HL-60/S4 (cell line): Measurements from ENCODE around the gene PALD1.
"Not testable (repeated sequence)": the region's sequence is repeated elsewhere in the genome, so short reads cannot be mapped to it uniquely, and the experiment has no call there.

Source experiments
- in situ Hi-C: fragments of 300-500 bp; cut with MboI; formaldehyde crosslinking; loops from 2 replicates; pipeline ENCODE4 v1.14.3; 2022; ENCODE audit warnings: low sequenced_read_pairs

The PALD1 gene

DNA sequence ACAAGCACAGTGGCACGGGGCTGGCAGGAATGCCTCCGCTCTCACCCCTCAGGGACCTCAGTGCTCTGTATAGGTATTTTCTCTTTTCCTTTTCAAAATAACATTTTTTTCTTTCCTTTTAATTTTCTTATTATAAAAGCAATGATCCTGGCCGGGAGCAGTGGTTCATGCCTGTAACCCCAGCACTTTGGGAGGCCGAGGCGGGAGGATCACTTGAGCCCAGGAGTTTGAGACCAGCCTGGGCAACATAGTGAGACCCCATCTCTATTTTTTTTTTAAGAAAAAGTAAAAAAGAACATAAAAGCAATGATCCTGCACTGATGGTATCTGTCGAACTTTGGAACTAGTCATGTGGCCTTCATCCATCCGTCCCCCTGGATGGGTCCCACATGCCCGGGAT, 120.8 kb downstream of the PALD1 start:
- in situ Hi-C loops = no loop called here

DNA sequence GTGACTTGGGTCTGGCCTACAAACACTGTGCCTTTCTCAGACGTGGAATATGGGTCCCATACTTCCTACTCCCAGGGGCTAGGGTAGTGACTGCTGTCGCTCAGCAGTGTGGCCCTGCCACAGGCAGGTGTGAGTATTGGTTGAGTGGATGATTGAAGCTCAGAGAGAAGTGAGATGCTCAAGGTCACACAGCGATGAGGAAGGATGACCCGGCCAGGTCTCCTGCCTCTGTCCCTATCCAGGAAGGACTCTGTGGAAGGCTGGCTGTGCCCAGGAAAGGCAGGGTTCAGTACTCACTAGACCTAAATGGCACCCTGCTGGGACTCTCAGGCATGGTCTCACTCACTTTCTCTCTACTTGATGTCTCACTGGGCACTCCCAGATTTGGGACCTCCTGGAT, 121.2 kb downstream of the PALD1 start:
- in situ Hi-C loops = no loop called here

DNA sequence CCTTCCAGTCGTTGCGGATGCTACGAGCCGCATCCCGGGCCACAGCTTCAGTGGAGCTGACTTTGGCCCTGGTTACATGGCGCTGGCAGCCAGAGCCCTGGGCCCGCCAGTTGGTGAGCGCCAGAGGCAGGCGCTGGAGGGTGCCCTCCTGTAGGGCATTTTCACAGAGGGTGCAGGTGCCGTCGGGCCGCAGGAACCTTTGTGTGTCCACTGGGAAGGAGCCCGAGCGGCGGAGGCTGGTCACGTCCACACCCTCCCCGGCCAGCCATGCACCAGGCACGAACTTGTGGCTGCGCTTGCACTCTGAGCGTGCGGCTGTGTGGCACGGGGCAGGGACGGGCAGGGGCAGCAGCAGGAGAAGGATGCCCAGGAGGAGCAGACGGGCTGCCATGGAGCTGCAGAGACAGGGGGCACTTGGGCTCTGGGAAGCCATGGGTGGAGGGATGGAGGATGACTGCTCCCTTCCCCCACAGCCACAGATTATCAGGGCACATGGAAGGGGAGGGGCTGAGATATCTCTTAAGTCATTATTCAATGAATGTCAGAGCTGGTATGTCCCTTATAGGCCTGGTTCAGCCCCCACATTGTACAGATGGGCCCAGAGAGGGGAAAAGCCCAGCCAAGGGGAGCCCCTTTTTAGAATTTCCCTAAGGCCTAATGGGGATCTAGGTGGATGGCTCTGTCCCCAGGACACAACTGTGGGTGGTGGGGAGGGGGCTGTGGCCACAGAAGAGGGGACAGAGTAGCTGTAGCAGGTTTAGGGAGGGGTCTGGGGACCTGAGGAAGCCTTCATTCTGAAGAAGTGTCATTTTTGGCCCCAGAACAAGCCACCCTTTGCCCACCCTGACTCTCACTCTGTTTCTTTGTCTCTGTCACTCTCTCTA, 122.2 kb downstream of the PALD1 start:
- in situ Hi-C loops = no loop called here

DNA sequence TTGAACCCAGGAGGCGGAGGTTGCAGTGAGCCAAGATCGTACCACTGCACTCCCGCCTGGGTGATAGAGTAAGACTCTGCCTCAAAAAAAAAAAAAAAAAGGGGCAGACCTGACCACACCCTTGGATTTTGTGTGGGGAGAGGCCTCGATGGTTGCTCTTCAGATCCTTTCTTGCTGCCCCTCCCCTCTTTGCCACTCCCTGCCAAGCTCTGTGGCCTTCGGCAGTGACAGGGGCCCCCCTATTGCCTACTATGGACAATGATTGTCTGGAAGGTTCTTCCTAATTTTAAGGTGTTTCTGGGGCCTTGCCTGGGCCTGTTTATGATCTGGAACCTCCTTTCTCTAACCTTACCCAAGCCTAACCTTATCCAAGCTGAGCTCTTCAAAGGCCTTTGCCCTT, 123.2 kb downstream of the PALD1 start:
- in situ Hi-C loops = no loop called here

DNA sequence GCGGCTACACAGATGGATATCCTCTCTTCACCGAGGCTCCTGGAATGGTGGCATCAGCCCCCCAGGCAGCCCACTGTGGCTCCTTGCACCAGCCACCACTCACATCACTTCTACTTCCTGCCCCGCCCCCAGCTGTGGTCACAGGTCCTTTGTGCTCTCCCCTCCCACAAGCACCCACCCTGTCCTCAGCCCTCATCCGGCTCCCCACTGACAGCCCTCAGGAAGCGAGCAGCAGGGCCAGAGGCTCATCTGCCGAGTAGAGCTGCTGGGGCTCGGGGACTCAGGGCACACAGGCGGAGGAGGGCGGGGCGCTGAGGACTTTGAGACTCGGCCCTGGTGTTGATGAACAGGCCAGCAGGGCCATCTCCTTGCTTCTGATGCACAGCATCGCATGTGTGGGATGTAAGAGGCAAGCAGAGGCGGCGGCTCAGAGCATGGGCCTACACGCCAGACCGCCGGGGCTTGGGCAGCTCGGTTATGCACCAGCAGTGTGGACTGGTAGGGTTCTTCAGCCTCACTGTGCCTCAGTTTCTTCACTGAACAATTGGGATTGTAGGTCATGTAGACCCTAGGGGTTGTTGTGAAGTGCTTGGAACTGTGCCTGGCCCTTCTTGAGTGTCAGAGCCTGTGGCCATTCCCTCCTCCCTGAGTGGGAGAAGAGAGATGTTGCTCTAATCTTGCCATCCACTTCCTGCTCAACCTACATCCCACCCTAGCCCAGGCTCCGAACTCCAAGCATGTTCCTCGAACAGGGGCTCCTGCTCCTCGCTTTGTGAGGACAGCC, 124.3 kb downstream of the PALD1 start, which contains the start of gene PRF1:
Gene PRF1 (minus strand): TSS at position 77 of the 784 bp plus-strand sequence. CDS start 1,839 bp downstream, outside the sequence.
- in situ Hi-C loops = no loop called here

DNA sequence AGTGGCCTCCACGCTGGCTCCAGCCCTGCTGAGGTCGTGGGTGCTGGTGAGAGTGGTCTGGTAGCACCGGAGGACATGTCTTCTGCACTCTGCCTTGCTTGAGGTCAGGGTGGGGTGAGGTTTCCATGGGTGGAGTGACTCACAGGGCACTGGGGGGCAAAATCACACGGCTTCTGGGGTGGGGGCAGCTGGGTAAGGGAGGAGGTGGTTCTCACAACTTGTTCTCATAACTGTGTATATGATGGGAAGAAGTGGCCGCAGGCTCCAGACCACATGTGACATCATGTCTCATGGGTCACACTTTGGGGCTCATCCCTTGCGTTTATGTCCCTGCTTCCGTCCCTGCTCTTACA, 124.9 kb downstream of the PALD1 start:
- in situ Hi-C loops = no loop called here

DNA sequence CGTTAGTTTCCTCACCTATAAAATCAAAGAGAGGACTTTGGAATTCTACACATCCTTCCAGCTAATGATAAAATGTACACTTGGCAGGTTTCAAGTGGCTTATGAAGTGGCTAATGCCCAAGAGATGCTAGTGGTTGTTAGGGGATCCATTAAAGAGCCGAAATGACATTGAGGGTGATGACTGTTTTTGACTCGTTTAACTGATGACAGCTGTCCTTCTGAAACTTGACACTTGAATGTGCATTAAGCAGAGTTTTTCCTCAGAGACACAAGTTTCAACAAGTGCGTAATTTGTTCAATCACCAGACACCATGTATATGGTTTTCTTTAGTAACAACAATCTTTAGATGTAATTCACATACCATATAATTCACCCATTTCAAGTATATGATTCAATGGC, 125.5 kb downstream of the PALD1 start:
- in situ Hi-C loops = no loop called here

DNA sequence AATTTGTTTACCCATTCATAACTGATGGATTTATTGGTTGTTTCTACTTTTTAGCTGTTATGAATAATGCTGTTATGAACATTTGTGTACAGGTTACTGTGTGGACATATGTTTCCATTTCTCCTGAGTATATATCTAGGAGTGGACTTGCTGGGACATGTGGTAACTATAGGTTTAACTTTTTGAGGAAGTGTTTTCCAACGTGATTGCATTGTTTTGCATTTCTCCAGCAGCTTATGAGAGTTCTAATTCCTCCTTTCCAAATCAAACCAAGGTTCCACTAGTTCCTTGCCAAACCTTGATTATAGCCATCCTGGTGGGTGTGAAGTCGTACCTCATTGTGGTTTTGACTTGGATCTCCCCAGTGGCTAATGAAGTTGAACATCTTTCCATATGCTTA, 126.6 kb downstream of the PALD1 start:
- in situ Hi-C loops = no loop called here

DNA sequence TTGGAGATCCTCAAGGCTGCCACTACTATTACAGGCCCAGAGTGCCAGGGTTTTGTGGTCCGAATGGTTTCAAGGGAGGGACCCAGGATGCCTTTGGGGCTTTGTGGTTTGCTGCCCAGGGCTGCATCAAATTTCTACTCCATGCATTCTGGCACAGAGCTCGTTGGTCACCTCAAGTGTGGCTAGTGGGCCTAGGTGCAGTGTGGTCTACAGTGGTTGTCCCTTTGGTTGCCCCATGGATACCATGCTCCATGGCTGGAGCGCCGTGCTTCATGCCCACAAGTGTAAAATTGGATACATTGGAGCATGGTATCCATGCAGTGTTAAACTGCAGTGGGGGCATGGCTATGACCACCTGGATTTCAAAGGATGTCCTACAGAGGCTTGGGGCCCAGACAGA, 129.4 kb downstream of the PALD1 start:
- in situ Hi-C loops = no loop called here

DNA sequence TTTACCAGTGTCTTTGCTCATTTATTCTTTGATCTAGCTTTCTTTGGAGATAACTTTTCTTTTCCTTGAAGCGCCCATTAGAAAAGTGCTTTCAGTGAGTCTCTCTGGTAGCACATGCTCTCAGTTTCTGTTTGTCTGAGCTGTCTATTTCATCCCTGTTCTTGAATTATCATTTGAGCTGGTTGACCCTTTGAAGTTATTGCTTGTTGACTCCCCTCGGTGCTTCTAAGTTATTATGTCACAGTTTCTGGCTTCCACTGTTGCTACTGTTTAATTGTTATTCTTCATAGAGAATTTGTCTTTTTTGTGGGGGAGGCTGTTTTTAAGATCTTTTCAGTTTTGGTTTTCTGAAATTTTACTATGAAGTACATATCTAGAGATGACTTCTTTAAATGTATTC, 135.4 kb downstream of the PALD1 start:
- in situ Hi-C loops = no loop called here

DNA sequence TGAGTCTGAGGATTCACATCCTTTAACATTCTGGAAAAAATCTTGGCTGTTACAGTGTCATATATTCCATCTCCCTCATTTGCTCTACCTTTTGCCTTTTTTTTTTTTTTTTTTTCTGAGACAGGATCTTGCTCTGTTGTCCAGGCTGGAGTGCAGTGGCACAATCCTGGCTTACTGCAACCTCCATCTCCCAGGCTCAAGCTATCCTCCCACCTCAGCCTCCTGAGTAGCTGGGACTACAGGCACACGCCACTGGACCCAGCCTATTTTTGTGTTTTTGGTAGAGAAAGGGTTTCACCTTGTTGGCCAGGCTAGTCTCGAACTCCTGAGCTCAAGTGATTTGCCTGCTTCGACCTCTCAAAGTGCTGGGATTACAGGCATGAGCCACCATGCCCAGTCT, 135.8 kb downstream of the PALD1 start:
- in situ Hi-C loops = not testable (repeated sequence)

DNA sequence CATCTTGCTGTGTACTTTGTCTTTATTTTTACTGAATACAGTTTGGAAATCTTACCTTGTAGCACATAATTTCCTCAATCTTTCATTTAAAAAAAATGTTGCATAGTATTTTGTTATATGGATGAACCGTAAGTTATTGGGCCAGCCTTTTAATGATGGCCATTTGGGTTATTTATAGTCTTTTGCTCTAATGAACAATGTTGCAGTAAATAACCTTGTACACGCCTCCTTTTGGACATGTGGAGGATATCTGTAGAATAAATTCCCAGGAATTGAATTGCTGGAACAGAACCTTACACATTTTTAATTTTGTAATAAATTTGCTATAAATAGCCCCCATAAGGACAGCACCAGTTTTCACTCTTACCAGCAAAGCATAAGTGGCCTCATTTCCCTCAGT, 136.6 kb downstream of the PALD1 start:
- in situ Hi-C loops = no loop called here

DNA sequence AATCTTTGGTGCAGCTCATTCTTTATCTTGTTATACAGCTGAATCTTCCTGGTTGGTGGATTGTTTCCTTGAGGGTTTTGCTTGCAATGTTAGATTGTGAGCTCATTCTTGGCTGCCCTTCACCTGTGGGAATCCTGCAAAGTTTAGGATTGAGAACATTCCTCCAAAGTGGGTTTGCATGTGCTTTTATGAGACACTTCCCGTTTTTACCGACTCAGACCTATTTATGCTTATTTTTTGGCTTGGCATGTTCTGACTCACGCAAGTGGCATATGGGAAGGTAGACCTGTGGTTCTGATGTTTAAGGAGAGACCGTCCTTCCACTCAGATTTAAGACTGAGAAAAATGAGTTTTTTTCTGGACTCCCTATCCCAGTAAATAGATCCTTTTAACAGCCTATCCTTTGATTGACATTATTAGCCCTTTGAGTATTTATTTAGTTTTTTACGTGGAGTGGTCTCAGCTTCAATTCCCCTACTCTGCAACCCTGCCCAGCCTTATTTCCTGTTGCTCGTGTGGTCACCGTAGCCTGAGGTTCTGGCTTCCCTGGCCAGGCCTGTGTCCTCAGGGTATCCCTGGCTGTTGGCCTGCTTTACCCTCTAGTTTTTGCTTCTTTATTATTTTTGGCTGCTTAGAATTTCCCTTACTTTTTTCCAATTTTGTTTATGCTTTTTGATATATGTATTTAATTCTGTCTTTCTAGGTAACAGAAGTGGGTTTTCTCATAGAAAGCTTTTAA, 137.4 kb downstream of the PALD1 start:
- in situ Hi-C loops = no loop called here

DNA sequence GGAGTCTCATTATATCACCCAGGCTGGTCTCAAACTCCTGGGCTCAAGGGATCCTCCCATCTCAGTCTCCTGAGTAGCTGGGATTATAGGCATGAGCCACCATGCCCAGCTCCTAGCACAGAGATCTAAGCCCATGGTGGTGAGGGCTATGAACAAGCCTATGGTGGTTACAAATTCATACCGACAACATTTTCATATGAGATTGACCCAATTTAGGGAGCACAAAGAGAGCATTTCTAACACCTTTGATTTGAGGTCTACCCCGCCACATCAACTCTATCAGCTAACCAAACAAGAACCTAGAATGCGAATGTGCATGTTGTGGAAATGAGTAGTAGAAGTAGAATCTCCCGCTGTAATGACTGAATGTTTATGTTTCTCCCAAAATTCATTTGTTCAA, 138.2 kb downstream of the PALD1 start:
- in situ Hi-C loops = no loop called here
